ENCODE results near the gene HNRNPA3.
A peak's percentile ranks its signal among the peaks of the same experiment; 100 is the strongest.
"Not testable (repeated sequence)": the region's sequence is repeated elsewhere in the genome, so short reads cannot be mapped to it uniquely, and the experiment has no call there.

HNRNPA3 gene

GRCh38 chr2:177234267-177234666, 21.7 kb downstream of the HNRNPA3 start:
- no peak for DNase-seq

GRCh38 chr2:177235855-177236437, 23.4 kb downstream of the HNRNPA3 start:
- DNase-seq = no peak

GRCh38 chr2:177237932-177238331, 25.3 kb downstream of the HNRNPA3 start:
- no peak for DNase-seq

- no peak for DNase-seq
These were observed 26.5 kb downstream of the HNRNPA3 start for GRCh38 chr2:177239053-177239452.

GRCh38 chr2:177239932-177240630, 27.5 kb downstream of the HNRNPA3 start:
- peak; percentile 49 for DNase-seq

- no peak for DNase-seq
These were observed 29.1 kb downstream of the HNRNPA3 start for GRCh38 chr2:177241711-177242120.

GRCh38 chr2:177242121-177242987, 29.8 kb downstream of the HNRNPA3 start:
- DNase-seq = peak; percentile 63

GRCh38 chr2:177243073-177243472, 30.5 kb downstream of the HNRNPA3 start:
- DNase-seq = no peak

- DNase-seq = no peak
These were observed 30.9 kb downstream of the HNRNPA3 start for GRCh38 chr2:177243476-177243875.

- no peak for DNase-seq
These were observed 31.7 kb downstream of the HNRNPA3 start for GRCh38 chr2:177244244-177244771.

- no peak for DNase-seq
These were observed 32.4 kb downstream of the HNRNPA3 start for GRCh38 chr2:177245010-177245422.

- DNase-seq = no peak
These were observed 33.4 kb downstream of the HNRNPA3 start for GRCh38 chr2:177246000-177246399.

- DNase-seq = not testable (repeated sequence)
These were observed 34.0 kb downstream of the HNRNPA3 start for GRCh38 chr2:177246523-177247030.

GRCh38 chr2:177247693-177248262, 35.2 kb downstream of the HNRNPA3 start:
- no peak for DNase-seq

GRCh38 chr2:177249038-177249437, 36.4 kb downstream of the HNRNPA3 start:
- no peak for DNase-seq

- no peak for DNase-seq
These were observed 37.9 kb downstream of the HNRNPA3 start for GRCh38 chr2:177250461-177250860.

- no peak for DNase-seq
These were observed 38.6 kb downstream of the HNRNPA3 start for GRCh38 chr2:177251165-177251542.

GRCh38 chr2:177252808-177253531, 40.4 kb downstream of the HNRNPA3 start:
- DNase-seq = no peak

GRCh38 chr2:177253704-177254103, 41.1 kb downstream of the HNRNPA3 start:
- no peak for DNase-seq

GRCh38 chr2:177254433-177255226, 42.0 kb downstream of the HNRNPA3 start:
- no peak for DNase-seq

- no peak for DNase-seq
These were observed 42.6 kb downstream of the HNRNPA3 start for GRCh38 chr2:177255227-177255601.

Data from NCI-H2029 treated with DMSO at 0.1 percent for 48 hours (cell line).